ENCODE data around the gene AFF3.

AFF3 gene

GRCh38 chr2:100151310-100151709 is 8.9 kb upstream of the AFF3 start:
- no peak for DNase-seq (ENCODE audit: low read depth)
- no peak overlapping the region for H3K4me3 ChIP-seq (ENCODE audit: low read depth, low read length)
- no peak for TF ChIP-seq CTCF (conservative IDR thresholded peaks at IDR 0.05; ENCODE audit: low read depth, low read length)

GRCh38 chr2:100148883-100149282 is 6.5 kb upstream of the AFF3 start:
- no peak for TF ChIP-seq CTCF (conservative IDR thresholded peaks at IDR 0.05; ENCODE audit: low read depth, low read length)
- no peak overlapping the region for H3K4me3 ChIP-seq (ENCODE audit: low read depth, low read length)
- DNase-seq (ENCODE audit: low read depth), result no peak

GRCh38 chr2:100146657-100146960 is 4.2 kb upstream of the AFF3 start:
- no peak for DNase-seq (ENCODE audit: low read depth)
- H3K4me3 ChIP-seq (ENCODE audit: low read depth, low read length), result no peak overlapping the region
- no peak for TF ChIP-seq CTCF (conservative IDR thresholded peaks at IDR 0.05; ENCODE audit: low read depth, low read length)

- H3K4me3 ChIP-seq (ENCODE audit: low read depth, low read length), result no peak overlapping the region
- TF ChIP-seq CTCF (conservative IDR thresholded peaks at IDR 0.05; ENCODE audit: low read depth, low read length), result no peak
- DNase-seq (ENCODE audit: low read depth), result no peak
Observed at GRCh38 chr2:100145893-100146656, 3.7 kb upstream of the AFF3 start.

- no peak for DNase-seq (ENCODE audit: low read depth)
- no peak for TF ChIP-seq CTCF (conservative IDR thresholded peaks at IDR 0.05; ENCODE audit: low read depth, low read length)
- no peak overlapping the region for H3K4me3 ChIP-seq (ENCODE audit: low read depth, low read length)
Observed at GRCh38 chr2:100143286-100143685, 896 bp upstream of the AFF3 start.

GRCh38 chr2:100141906-100142305 is 484 bp downstream of the AFF3 start:
- no peak overlapping the region for H3K4me3 ChIP-seq (ENCODE audit: low read depth, low read length)
- TF ChIP-seq CTCF (conservative IDR thresholded peaks at IDR 0.05; ENCODE audit: low read depth, low read length), result no peak
- DNase-seq (ENCODE audit: low read depth), result no peak

GRCh38 chr2:100140582-100140981 is 1.8 kb downstream of the AFF3 start:
- DNase-seq (ENCODE audit: low read depth), result no peak
- no peak overlapping the region for H3K4me3 ChIP-seq (ENCODE audit: low read depth, low read length)

More at GRCh38 chr2:100140582-100140981, 1.8 kb downstream of the AFF3 start:
- no peak for TF ChIP-seq CTCF (conservative IDR thresholded peaks at IDR 0.05; ENCODE audit: low read depth, low read length)

All from choroid plexus epithelial cell (primary cell).